ENCODE data around the gene NRDE2.

NRDE2 gene

GRCh38 chr14:90301668-90302090, 30.1 kb downstream of the NRDE2 start:
- H3K9me3 ChIP-seq, result no peaks in the 10 kb centered on the region
- no peak for TF ChIP-seq Cebpa-rat (IDR thresholded peaks at IDR 0.05)

GRCh38 chr14:90301122-90301521, 30.6 kb downstream of the NRDE2 start:
- H3K36me3 ChIP-seq, result peaks cover 68% of the 10 kb centered on the region
- H4K20me1 ChIP-seq, result no peaks in the 10 kb centered on the region; the same call in 1 of the 2 replicates

More at GRCh38 chr14:90301668-90302090, 30.1 kb downstream of the NRDE2 start:
- H3K36me3 ChIP-seq, result peaks cover 67% of the 10 kb centered on the region
- no peak overlapping the region for H3K4me3 ChIP-seq
- no peak overlapping the region for H3K4me2 ChIP-seq
- H3K27me3 ChIP-seq, result no peaks in the 10 kb centered on the region
- H3K4me1 ChIP-seq, result peaks cover 6% of the 10 kb centered on the region; the same call in 1 of the 2 replicates
- H3K9ac ChIP-seq, result no peak overlapping the region
- no peaks in the 10 kb centered on the region; the same call in 1 of the 2 replicates for H4K20me1 ChIP-seq
- H3K27ac ChIP-seq, result no peak overlapping the region

DNA sequence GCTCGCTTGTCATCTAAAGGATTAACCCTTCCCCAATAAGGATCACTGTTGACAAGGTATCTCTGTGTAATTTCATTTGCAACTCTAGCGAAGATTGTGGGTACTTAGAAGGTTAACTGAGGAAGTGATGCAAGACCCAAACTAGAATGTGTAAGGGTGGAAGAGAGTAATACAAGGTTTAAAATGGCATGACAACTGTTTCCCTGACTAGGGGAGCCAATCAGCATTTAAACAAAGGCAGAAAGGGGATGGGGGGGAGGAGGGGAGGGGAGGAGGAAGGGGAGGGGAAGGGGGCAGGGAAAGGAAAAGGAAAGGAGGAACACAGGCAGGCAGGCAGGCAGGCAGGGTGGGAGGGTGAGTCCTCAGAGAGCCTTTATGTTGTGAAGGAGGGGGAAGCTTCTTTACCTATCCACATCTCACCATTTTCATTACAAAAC, 31.1 kb downstream of the NRDE2 start:
- Histone ChIP-seq H3K4me2 (peak overlapping the region; percentile 16; the same call in 1 of the 2 replicates), H3K9ac (0 out of 2 replicates have a peak overlapping the region, but pooled peaks have one; percentile 30), H3K9me3 (no peaks in the 10 kb centered on the region), H3K27ac (peak overlapping the region; percentile 64; the same call in 1 of the 2 replicates), H3K36me3 (peaks cover 69% of the 10 kb centered on the region), H3K27me3 (no peaks in the 10 kb centered on the region), H4K20me1 (no peaks in the 10 kb centered on the region; the same call in 1 of the 2 replicates), H3K4me1 (peaks cover 6% of the 10 kb centered on the region; the same call in 1 of the 2 replicates), H3K4me3 (no peak overlapping the region)
- no peak for TF ChIP-seq Cebpa-rat (IDR thresholded peaks at IDR 0.05)

More at GRCh38 chr14:90301122-90301521, 30.6 kb downstream of the NRDE2 start:
- Histone ChIP-seq H3K27ac (peak overlapping the region; percentile 64), H3K9ac (0 out of 2 replicates have a peak overlapping the region, but pooled peaks have one; percentile 30), H3K27me3 (no peaks in the 10 kb centered on the region), H3K4me2 (peak overlapping the region; percentile 16; the same call in 1 of the 2 replicates), H3K4me3 (no peak overlapping the region), H3K4me1 (peaks cover 6% of the 10 kb centered on the region; the same call in 1 of the 2 replicates), H3K9me3 (no peaks in the 10 kb centered on the region)
- TF ChIP-seq Cebpa-rat (IDR thresholded peaks at IDR 0.05), result no peak

- Histone ChIP-seq H4K20me1 (no peaks in the 10 kb centered on the region; the same call in 1 of the 2 replicates), H3K9me3 (no peaks in the 10 kb centered on the region), H3K27me3 (no peaks in the 10 kb centered on the region), H3K4me2 (no peak overlapping the region), H3K4me1 (peaks cover 6% of the 10 kb centered on the region; the same call in 1 of the 2 replicates), H3K9ac (peak overlapping the region; percentile 38; the same call in 1 of the 2 replicates), H3K36me3 (peaks cover 64% of the 10 kb centered on the region), H3K27ac (no peak overlapping the region), H3K4me3 (no peak overlapping the region)
- no peak for TF ChIP-seq Cebpa-rat (IDR thresholded peaks at IDR 0.05)
These were observed 32.3 kb downstream of the NRDE2 start for GRCh38 chr14:90299408-90299807.

DNA sequence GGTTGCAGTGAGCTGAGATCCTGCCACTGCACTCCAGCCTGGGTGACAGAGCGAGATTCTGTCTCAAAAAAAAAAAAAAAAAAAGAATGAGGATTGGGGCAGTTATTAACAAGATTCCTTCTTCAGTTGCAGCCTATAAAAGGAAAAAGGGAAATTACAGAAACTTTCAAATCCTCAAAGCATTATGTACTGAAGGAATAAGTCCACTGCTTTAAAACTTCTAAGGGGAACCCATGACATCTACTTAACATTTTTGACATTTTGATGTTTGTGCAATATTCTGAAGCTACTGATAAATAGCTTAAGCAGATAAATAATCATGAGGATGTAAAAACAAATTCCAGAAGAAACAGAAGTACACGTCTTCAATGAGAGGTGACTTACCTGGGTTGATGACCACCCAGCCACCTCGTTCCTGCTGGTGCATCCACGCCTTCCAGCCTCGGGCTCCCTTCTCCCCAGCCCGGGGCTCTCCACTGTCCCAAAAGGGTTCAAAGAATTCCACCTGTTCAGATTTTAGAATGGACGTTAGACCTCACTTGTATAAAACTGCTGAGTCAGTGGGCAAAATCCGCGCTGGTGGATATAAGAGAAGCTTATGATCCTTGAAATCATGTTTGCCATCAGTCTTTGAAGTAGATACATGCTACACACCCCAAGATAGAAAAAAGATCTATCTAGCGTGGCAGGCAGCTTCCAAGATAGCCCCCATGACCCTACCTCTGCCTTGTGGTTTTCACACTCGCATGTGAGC, 33.7 kb downstream of the NRDE2 start:
- Histone ChIP-seq H3K9me3 (no peaks in the 10 kb centered on the region), H3K4me2 (no peak overlapping the region), H3K27ac (no peak overlapping the region), H3K4me3 (no peak overlapping the region), H3K4me1 (peaks cover 6% of the 10 kb centered on the region; the same call in 1 of the 2 replicates), H4K20me1 (no peaks in the 10 kb centered on the region; the same call in 1 of the 2 replicates), H3K27me3 (no peaks in the 10 kb centered on the region), H3K36me3 (peaks cover 64% of the 10 kb centered on the region), H3K9ac (no peak overlapping the region)
- TF ChIP-seq Cebpa-rat (IDR thresholded peaks at IDR 0.05), result no peak

GRCh38 chr14:90296641-90297040, 35.1 kb downstream of the NRDE2 start:
- Histone ChIP-seq H3K4me1 (peaks cover 6% of the 10 kb centered on the region; the same call in 1 of the 2 replicates), H3K27ac (no peak overlapping the region), H3K9me3 (no peaks in the 10 kb centered on the region), H3K27me3 (no peaks in the 10 kb centered on the region), H4K20me1 (no peaks in the 10 kb centered on the region), H3K36me3 (peaks cover 64% of the 10 kb centered on the region), H3K4me2 (no peak overlapping the region), H3K4me3 (no peak overlapping the region), H3K9ac (no peak overlapping the region)
- TF ChIP-seq Cebpa-rat (IDR thresholded peaks at IDR 0.05), result no peak

DNA sequence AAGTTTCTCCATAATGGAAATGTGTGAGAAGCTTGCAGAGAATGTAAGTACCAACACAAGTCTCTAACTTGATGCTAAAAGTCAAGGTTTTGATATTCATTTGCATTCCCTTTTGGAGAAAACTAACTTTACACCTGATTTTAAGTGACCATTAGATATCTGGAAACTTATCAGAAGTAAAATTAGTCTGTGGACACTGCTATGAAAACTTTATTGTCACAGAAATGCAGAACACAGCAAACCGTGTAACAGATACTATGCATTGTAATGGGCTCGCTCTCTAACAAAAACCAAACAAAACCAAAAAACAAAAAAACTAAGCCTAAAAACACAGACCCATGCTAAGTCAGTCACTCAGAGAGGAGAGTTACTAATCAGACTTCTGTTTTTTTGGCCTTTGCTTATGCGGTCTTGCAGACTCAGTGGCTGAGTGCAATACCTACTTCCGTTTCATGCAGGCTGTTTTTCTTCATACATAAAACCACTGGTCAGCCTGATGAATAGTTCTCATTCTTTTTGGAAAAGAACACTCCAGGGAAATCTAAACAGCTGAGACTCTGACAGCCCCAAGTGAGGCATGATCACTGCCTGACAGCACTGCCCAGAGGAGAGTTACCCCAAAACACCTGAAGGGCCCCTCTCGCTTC, 35.7 kb downstream of the NRDE2 start:
- Histone ChIP-seq H3K4me1 (peaks cover 2% of the 10 kb centered on the region; the same call in 1 of the 2 replicates), H3K4me2 (no peak overlapping the region), H4K20me1 (no peaks in the 10 kb centered on the region), H3K9me3 (no peaks in the 10 kb centered on the region), H3K9ac (no peak overlapping the region), H3K27ac (no peak overlapping the region), H3K36me3 (peaks cover 66% of the 10 kb centered on the region), H3K27me3 (no peaks in the 10 kb centered on the region), H3K4me3 (no peak overlapping the region)
- TF ChIP-seq Cebpa-rat (IDR thresholded peaks at IDR 0.05), result no peak

- H4K20me1 ChIP-seq, result no peaks in the 10 kb centered on the region
- TF ChIP-seq Cebpa-rat (IDR thresholded peaks at IDR 0.05), result no peak
- H3K9ac ChIP-seq, result no peak overlapping the region
- H3K27me3 ChIP-seq, result no peaks in the 10 kb centered on the region
- no peaks in the 10 kb centered on the region for H3K9me3 ChIP-seq
- no peak overlapping the region for H3K4me3 ChIP-seq
- peaks cover 77% of the 10 kb centered on the region for H3K36me3 ChIP-seq
- H3K4me1 ChIP-seq, result no peaks in the 10 kb centered on the region
- no peak overlapping the region for H3K4me2 ChIP-seq
- H3K27ac ChIP-seq, result no peak overlapping the region
These were observed 36.9 kb downstream of the NRDE2 start for GRCh38 chr14:90294872-90295271.

GRCh38 chr14:90293766-90294730, 37.7 kb downstream of the NRDE2 start:
- Histone ChIP-seq H4K20me1 (no peaks in the 10 kb centered on the region), H3K4me1 (peaks cover 2% of the 10 kb centered on the region; the same call in 1 of the 2 replicates), H3K4me2 (no peak overlapping the region), H3K4me3 (no peak overlapping the region), H3K27ac (no peak overlapping the region), H3K36me3 (peaks cover 85% of the 10 kb centered on the region), H3K27me3 (no peaks in the 10 kb centered on the region), H3K9ac (no peak overlapping the region), H3K9me3 (no peaks in the 10 kb centered on the region)
- no peak for TF ChIP-seq Cebpa-rat (IDR thresholded peaks at IDR 0.05)
